ENCODE data around the gene POLR2E. TPM values are rescaled to one million over a fixed set of nuclear protein-coding genes. Genes with fewer than 3 reads are reported as not detected.

POLR2E gene
- 100 to 1,000 TPM; 176 to 179 TPM for total RNA-seq

- Mint-ChIP-seq H3K4me3 (peak within 1 kb of the TSS; percentile 94 to 96), H3K36me3 (ENCODE audit: insufficient read depth in 2 of 2) (peaks cover 5 to 6% of the 10 kb centered on the region in 2 donors), H3K9me3 (peaks cover 3% of the 10 kb centered on the region in 2 donors), H3K4me1 (ENCODE audit: low read depth) (peaks cover 75% of the 10 kb centered on the region), H3K27ac (peak within 1 kb of the TSS; percentile 88), H3K27me3 (ENCODE audit: low read depth) (no peaks in the 10 kb centered on the region)
- ATAC-seq (replicated peaks in 1 of 2) (peak; percentile 82 to 88), DNase-seq (peak; percentile 97 to 99)
These were observed at the start of gene POLR2E for GRCh38 chr19:1094978-1095701. POLR2E (minus strand) TSS chr19:1095375; CDS start chr19:1095315, 60 bp downstream.

GRCh38 chr19:1144741-1145140 is 49.6 kb upstream of the POLR2E start:
- peak overlapping the region; percentile 7 for H3K27ac Mint-ChIP-seq

GRCh38 chr19:1143828-1144399 is 48.7 kb upstream of the POLR2E start:
- no peak overlapping the region for H3K27ac Mint-ChIP-seq
- no peak overlapping the region for H3K4me3 Mint-ChIP-seq
- ATAC-seq (replicated peaks in 1 of 2), result no peak
- H3K36me3 Mint-ChIP-seq (ENCODE audit: insufficient read depth in 2 of 2), result peaks cover 8 to 23% of the 10 kb centered on the region in 2 donors
- no peaks in the 10 kb centered on the region for H3K27me3 Mint-ChIP-seq (ENCODE audit: low read depth)
- H3K9me3 Mint-ChIP-seq, result peaks cover 3 to 4% of the 10 kb centered on the region in 2 donors
- no peak for DNase-seq
- no peaks in the 10 kb centered on the region for H3K4me1 Mint-ChIP-seq (ENCODE audit: low read depth)

More at GRCh38 chr19:1144741-1145140, 49.6 kb upstream of the POLR2E start:
- DNase-seq, result no peak
- Mint-ChIP-seq H3K4me1 (ENCODE audit: low read depth) (no peaks in the 10 kb centered on the region), H3K9me3 (peaks cover 3 to 4% of the 10 kb centered on the region in 2 donors), H3K27me3 (ENCODE audit: low read depth) (no peaks in the 10 kb centered on the region), H3K36me3 (ENCODE audit: insufficient read depth in 2 of 2) (peaks cover 8 to 19% of the 10 kb centered on the region in 2 donors), H3K4me3 (no peak overlapping the region)
- no peak for ATAC-seq (replicated peaks in 1 of 2)

- ATAC-seq (replicated peaks in 1 of 2), result no peak
- Mint-ChIP-seq H3K4me3 (no peak overlapping the region), H3K9me3 (peaks cover 3 to 4% of the 10 kb centered on the region in 2 donors), H3K27ac (no peak overlapping the region), H3K4me1 (ENCODE audit: low read depth) (no peaks in the 10 kb centered on the region), H3K36me3 (ENCODE audit: insufficient read depth in 2 of 2) (peaks cover 8 to 23% of the 10 kb centered on the region in 2 donors), H3K27me3 (ENCODE audit: low read depth) (no peaks in the 10 kb centered on the region)
- no peak for DNase-seq
These were observed 46.8 kb upstream of the POLR2E start for GRCh38 chr19:1141944-1142343.

- Mint-ChIP-seq H3K36me3 (ENCODE audit: insufficient read depth in 2 of 2) (peaks cover 8 to 23% of the 10 kb centered on the region in 2 donors), H3K4me3 (no peak overlapping the region), H3K27me3 (ENCODE audit: low read depth) (no peaks in the 10 kb centered on the region), H3K4me1 (ENCODE audit: low read depth) (peaks cover 5% of the 10 kb centered on the region), H3K27ac (no peak overlapping the region), H3K9me3 (peaks cover 3 to 4% of the 10 kb centered on the region in 2 donors)
- DNase-seq (no peak), ATAC-seq (replicated peaks in 1 of 2) (no peak)
These were observed 45.3 kb upstream of the POLR2E start for GRCh38 chr19:1140272-1141027.

- H3K36me3 Mint-ChIP-seq (ENCODE audit: insufficient read depth in 2 of 2), result peaks cover 4 to 18% of the 10 kb centered on the region in 2 donors
- ATAC-seq (replicated peaks in 1 of 2), result no peak
- H3K27ac Mint-ChIP-seq, result no peak overlapping the region
- no peak for DNase-seq
- H3K4me1 Mint-ChIP-seq (ENCODE audit: low read depth), result peaks cover 5% of the 10 kb centered on the region
- no peak overlapping the region for H3K4me3 Mint-ChIP-seq
- no peaks in the 10 kb centered on the region for H3K27me3 Mint-ChIP-seq (ENCODE audit: low read depth)
- H3K9me3 Mint-ChIP-seq, result peaks cover 3 to 4% of the 10 kb centered on the region in 2 donors
These were observed 44.0 kb upstream of the POLR2E start for GRCh38 chr19:1139126-1139525.

- Mint-ChIP-seq H3K4me1 (ENCODE audit: low read depth) (peaks cover 10% of the 10 kb centered on the region), H3K27ac (no peak overlapping the region), H3K36me3 (ENCODE audit: insufficient read depth in 2 of 2) (peaks cover 4 to 11% of the 10 kb centered on the region in 2 donors), H3K27me3 (ENCODE audit: low read depth) (no peaks in the 10 kb centered on the region), H3K9me3 (peaks cover 3 to 4% of the 10 kb centered on the region in 2 donors), H3K4me3 (no peak overlapping the region)
- ATAC-seq (replicated peaks in 1 of 2) (no peak), DNase-seq (no peak)
These were observed 42.9 kb upstream of the POLR2E start for GRCh38 chr19:1138121-1138520.

GRCh38 chr19:1136621-1137317 is 41.6 kb upstream of the POLR2E start:
- peak overlapping the region in 1 of 2 donors; percentile 54 for H3K4me3 Mint-ChIP-seq
- no peak for ATAC-seq (replicated peaks in 1 of 2)
- peak overlapping the region; percentile 45 for H3K27ac Mint-ChIP-seq
- no peak for DNase-seq
- H3K27me3 Mint-ChIP-seq (ENCODE audit: low read depth), result no peaks in the 10 kb centered on the region
- H3K9me3 Mint-ChIP-seq, result no peaks in the 10 kb centered on the region
- H3K36me3 Mint-ChIP-seq (ENCODE audit: insufficient read depth in 2 of 2), result peaks cover 0 to 5% of the 10 kb centered on the region in 2 donors
- peaks cover 10% of the 10 kb centered on the region for H3K4me1 Mint-ChIP-seq (ENCODE audit: low read depth)

GRCh38 chr19:1136201-1136600 is 41.0 kb upstream of the POLR2E start:
- H3K9me3 Mint-ChIP-seq, result no peaks in the 10 kb centered on the region
- DNase-seq (no peak), ATAC-seq (replicated peaks in 1 of 2) (no peak)
- H3K27ac Mint-ChIP-seq, result no peak overlapping the region
- H3K4me1 Mint-ChIP-seq (ENCODE audit: low read depth), result peaks cover 10% of the 10 kb centered on the region
- no peaks in the 10 kb centered on the region for H3K27me3 Mint-ChIP-seq (ENCODE audit: low read depth)
- H3K4me3 Mint-ChIP-seq, result peak overlapping the region in 1 of 2 donors; percentile 54
- peaks cover 0 to 5% of the 10 kb centered on the region in 2 donors for H3K36me3 Mint-ChIP-seq (ENCODE audit: insufficient read depth in 2 of 2)

GRCh38 chr19:1135454-1135853 is 40.3 kb upstream of the POLR2E start:
- peaks cover 14% of the 10 kb centered on the region for H3K4me1 Mint-ChIP-seq (ENCODE audit: low read depth)
- peaks cover 0 to 5% of the 10 kb centered on the region in 2 donors for H3K36me3 Mint-ChIP-seq (ENCODE audit: insufficient read depth in 2 of 2)
- ATAC-seq (replicated peaks in 1 of 2) (no peak), DNase-seq (no peak)
- no peak overlapping the region for H3K4me3 Mint-ChIP-seq
- H3K9me3 Mint-ChIP-seq, result no peaks in the 10 kb centered on the region
- H3K27me3 Mint-ChIP-seq (ENCODE audit: low read depth), result no peaks in the 10 kb centered on the region
- peak overlapping the region; percentile 42 for H3K27ac Mint-ChIP-seq

GRCh38 chr19:1134431-1134830 is 39.3 kb upstream of the POLR2E start:
- H3K27me3 Mint-ChIP-seq (ENCODE audit: low read depth), result no peaks in the 10 kb centered on the region
- H3K4me3 Mint-ChIP-seq, result no peak overlapping the region
- H3K9me3 Mint-ChIP-seq, result no peaks in the 10 kb centered on the region
- DNase-seq (no peak), ATAC-seq (replicated peaks in 1 of 2) (no peak)
- H3K36me3 Mint-ChIP-seq (ENCODE audit: insufficient read depth in 2 of 2), result peaks cover 0 to 6% of the 10 kb centered on the region in 2 donors
- peak overlapping the region; percentile 79 for H3K27ac Mint-ChIP-seq
- peaks cover 24% of the 10 kb centered on the region for H3K4me1 Mint-ChIP-seq (ENCODE audit: low read depth)

GRCh38 chr19:1133471-1133929 is 38.3 kb upstream of the POLR2E start:
- DNase-seq, result peak; percentile 90
- Mint-ChIP-seq H3K4me3 (peak overlapping the region; percentile 89 to 90), H3K4me1 (ENCODE audit: low read depth) (peaks cover 31% of the 10 kb centered on the region), H3K9me3 (no peaks in the 10 kb centered on the region), H3K27ac (peak overlapping the region; percentile 79), H3K27me3 (ENCODE audit: low read depth) (no peaks in the 10 kb centered on the region), H3K36me3 (ENCODE audit: insufficient read depth in 2 of 2) (peaks cover 0 to 5% of the 10 kb centered on the region in 2 donors)
- peak; percentile 65 for ATAC-seq (replicated peaks in 1 of 2)
